ENCODE measurements around the gene EFCAB8.

Gene EFCAB8

GRCh38 chr20:32991383-32991782 is 132.7 kb downstream of the EFCAB8 start:
- DNase-seq, result no peak

- no peak for DNase-seq
Measured at GRCh38 chr20:32991792-32992641, 133.3 kb downstream of the EFCAB8 start.

GRCh38 chr20:32993496-32994050 is 134.8 kb downstream of the EFCAB8 start:
- no peak for DNase-seq

GRCh38 chr20:32995802-32996201 is 137.1 kb downstream of the EFCAB8 start:
- no peak for DNase-seq

- no peak for DNase-seq
Measured at GRCh38 chr20:32997431-32997830, 138.7 kb downstream of the EFCAB8 start.

GRCh38 chr20:32999603-33000250 is 141.0 kb downstream of the EFCAB8 start:
- no peak for DNase-seq

GRCh38 chr20:33000802-33001466 is 142.2 kb downstream of the EFCAB8 start:
- no peak for DNase-seq

- DNase-seq, result no peak
Measured at GRCh38 chr20:33002087-33002808, 143.5 kb downstream of the EFCAB8 start.

GRCh38 chr20:33004141-33004751 is 145.5 kb downstream of the EFCAB8 start, which contains the start of gene SUN5:
SUN5 (minus strand) TSS chr20:33004433; CDS start chr20:33004340, 93 bp downstream.
- DNase-seq, result no peak

GRCh38 chr20:33005132-33005566 is 146.4 kb downstream of the EFCAB8 start:
- DNase-seq, result no peak

- DNase-seq, result no peak
Measured at GRCh38 chr20:33005908-33006775, 147.4 kb downstream of the EFCAB8 start.

GRCh38 chr20:33006776-33007375 is 148.2 kb downstream of the EFCAB8 start:
- no peak for DNase-seq

GRCh38 chr20:33007376-33008335 is 148.9 kb downstream of the EFCAB8 start, which contains the start of gene BPIFB2:
BPIFB2 (plus strand) TSS chr20:33007704; CDS start chr20:33008575, 871 bp downstream.
- no peak for DNase-seq

GRCh38 chr20:33008336-33009213 is 149.9 kb downstream of the EFCAB8 start:
- no peak for DNase-seq

GRCh38 chr20:33009214-33010132 is 150.8 kb downstream of the EFCAB8 start:
- DNase-seq, result no peak

GRCh38 chr20:33010133-33010504 is 151.4 kb downstream of the EFCAB8 start:
- DNase-seq, result no peak
